ENCODE data around the gene MAML3. TPM values are rescaled to one million over a fixed set of nuclear protein-coding genes. Genes with fewer than 3 reads are reported as not detected.

Gene MAML3
- total RNA-seq, 1 donor from 2014 or later = 2.7 TPM

DNA sequence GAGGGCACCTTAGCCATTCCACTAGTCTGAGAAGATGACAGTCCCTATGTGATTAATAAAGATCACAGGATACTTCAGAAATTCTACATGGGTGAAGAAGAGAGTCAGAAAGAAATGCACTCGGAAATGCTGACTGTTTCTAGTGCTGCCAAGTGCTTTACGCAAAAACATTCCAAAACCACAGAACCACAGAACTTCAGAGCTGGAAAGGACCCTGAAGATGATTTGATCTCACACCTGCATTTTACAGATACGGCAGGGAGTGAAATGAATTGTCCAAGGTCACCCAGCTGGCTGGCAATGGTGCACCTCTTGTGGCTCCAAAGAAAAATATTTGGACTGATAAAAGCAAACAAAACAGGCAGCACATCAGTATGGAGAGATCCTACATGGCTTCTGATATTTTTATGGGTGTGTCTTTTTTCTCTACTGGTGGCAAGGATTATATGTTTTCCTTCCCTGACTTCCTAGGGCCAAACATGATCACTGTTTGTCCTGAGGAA lies 115.9 kb downstream of the MAML3 start:
- peak; percentile 34 for DNase-seq (ENCODE audit: low read depth)
- no peaks in the 10 kb centered on the region for H3K36me3 ChIP-seq (ENCODE audit: control insufficient read depth, insufficient read depth, low read length)
- H3K4me3 ChIP-seq (ENCODE audit: low read depth, low read length) = no peak overlapping the region
- TF ChIP-seq, protein P1, sequence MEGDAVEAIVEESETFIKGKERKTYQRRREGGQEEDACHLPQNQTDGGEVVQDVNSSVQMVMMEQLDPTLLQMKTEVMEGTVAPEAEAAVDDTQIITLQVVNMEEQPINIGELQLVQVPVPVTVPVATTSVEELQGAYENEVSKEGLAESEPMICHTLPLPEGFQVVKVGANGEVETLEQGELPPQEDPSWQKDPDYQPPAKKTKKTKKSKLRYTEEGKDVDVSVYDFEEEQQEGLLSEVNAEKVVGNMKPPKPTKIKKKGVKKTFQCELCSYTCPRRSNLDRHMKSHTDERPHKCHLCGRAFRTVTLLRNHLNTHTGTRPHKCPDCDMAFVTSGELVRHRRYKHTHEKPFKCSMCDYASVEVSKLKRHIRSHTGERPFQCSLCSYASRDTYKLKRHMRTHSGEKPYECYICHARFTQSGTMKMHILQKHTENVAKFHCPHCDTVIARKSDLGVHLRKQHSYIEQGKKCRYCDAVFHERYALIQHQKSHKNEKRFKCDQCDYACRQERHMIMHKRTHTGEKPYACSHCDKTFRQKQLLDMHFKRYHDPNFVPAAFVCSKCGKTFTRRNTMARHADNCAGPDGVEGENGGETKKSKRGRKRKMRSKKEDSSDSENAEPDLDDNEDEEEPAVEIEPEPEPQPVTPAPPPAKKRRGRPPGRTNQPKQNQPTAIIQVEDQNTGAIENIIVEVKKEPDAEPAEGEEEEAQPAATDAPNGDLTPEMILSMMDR (IDR thresholded peaks at IDR 0.05; ENCODE audit: insufficient read depth, low read length, poor library complexity, severe bottlenecking) = no peak
- H3K27me3 ChIP-seq (ENCODE audit: control insufficient read depth, insufficient read depth, low read length) = no peaks in the 10 kb centered on the region

DNA sequence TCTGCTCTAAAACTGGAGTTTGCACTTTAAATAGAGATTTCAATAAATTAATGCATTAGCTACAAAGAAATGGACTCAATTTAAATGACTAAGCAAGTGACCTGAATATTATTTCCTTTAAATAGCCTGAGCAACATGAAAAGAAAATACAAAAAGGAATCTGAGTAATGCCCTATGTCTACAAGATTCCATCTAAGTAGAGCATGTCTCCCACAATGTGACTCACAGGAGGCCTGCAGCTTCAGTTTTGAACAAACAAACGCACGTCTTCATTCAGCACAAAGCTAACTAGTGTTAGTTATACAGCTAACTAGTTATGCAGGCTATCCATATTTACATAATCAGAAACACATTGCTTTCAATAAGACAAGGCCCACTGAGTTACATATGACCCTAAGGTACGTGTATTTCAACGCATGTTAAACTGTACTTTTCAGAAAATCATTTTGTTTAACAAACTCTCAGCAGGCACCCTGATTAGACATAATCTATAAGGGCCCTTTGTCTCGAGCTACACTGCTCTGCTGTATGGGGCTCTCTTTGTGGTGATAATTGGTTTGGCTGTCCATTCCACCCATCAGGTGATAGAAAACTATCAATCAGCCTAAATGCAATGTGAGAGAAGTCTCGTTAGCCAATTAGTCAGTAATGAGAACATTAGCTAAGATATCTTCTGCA lies 116.5 kb downstream of the MAML3 start:
- TF ChIP-seq, protein P1 (IDR thresholded peaks at IDR 0.05; ENCODE audit: insufficient read depth, low read length, poor library complexity, severe bottlenecking) = no peak
- H3K4me3 ChIP-seq (ENCODE audit: low read depth, low read length) = no peak overlapping the region
- H3K36me3 ChIP-seq (ENCODE audit: control insufficient read depth, insufficient read depth, low read length) = no peaks in the 10 kb centered on the region
- no peaks in the 10 kb centered on the region for H3K27me3 ChIP-seq (ENCODE audit: control insufficient read depth, insufficient read depth, low read length)
- peak; percentile 85 for DNase-seq (ENCODE audit: low read depth)

DNA sequence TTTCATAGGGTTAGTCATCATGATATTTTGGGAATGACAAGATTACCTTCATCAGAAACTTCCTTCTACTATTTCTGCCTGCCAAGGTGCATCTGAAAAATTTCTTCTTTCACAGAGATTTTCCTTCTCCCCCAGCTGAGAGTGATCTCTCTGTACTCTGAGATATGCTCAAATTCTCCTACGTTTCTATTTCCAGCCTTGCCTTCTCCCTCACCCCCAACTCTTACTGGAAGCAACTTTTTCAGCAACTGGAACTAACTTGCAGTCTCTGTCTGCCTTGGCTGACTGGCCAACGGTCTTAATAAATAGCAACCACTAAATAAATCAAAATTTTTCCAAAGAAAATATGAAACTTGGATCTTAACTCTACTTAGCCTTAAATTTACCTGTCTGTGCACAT lies 122.3 kb downstream of the MAML3 start:
- no peaks in the 10 kb centered on the region for H3K27me3 ChIP-seq (ENCODE audit: control insufficient read depth, insufficient read depth, low read length)
- TF ChIP-seq, protein P1 (IDR thresholded peaks at IDR 0.05; ENCODE audit: insufficient read depth, low read length, poor library complexity, severe bottlenecking) = no peak
- no peak for DNase-seq (ENCODE audit: low read depth)

DNA sequence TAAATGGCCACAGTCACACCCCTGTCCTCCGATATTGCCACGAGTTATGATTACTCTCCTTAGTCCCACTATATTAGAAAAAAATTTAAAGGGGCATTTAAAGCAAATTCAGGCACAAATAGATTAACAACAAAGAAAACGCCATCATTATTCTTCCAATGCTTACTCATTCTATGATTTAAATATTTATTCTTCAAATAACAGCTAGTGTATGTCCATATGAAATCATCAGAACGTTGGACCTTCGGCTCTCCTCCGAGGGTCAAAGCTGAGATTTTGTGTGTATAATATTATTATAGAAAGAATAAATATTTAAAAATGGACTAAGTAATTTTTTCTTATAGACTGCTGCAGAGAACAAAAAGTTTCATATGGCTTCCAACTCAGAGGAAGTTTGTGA lies 122.9 kb downstream of the MAML3 start:
- TF ChIP-seq, protein P1 (IDR thresholded peaks at IDR 0.05; ENCODE audit: insufficient read depth, low read length, poor library complexity, severe bottlenecking) = no peak
- no peaks in the 10 kb centered on the region for H3K27me3 ChIP-seq (ENCODE audit: control insufficient read depth, insufficient read depth, low read length)
- no peaks in the 10 kb centered on the region for H3K36me3 ChIP-seq (ENCODE audit: control insufficient read depth, insufficient read depth, low read length)
- no peak overlapping the region for H3K4me3 ChIP-seq (ENCODE audit: low read depth, low read length)
- DNase-seq (ENCODE audit: low read depth) = no peak

More for the DNA sequence above, 122.3 kb downstream of the MAML3 start:
- no peak overlapping the region for H3K4me3 ChIP-seq (ENCODE audit: low read depth, low read length)
- H3K36me3 ChIP-seq (ENCODE audit: control insufficient read depth, insufficient read depth, low read length) = no peaks in the 10 kb centered on the region

DNA sequence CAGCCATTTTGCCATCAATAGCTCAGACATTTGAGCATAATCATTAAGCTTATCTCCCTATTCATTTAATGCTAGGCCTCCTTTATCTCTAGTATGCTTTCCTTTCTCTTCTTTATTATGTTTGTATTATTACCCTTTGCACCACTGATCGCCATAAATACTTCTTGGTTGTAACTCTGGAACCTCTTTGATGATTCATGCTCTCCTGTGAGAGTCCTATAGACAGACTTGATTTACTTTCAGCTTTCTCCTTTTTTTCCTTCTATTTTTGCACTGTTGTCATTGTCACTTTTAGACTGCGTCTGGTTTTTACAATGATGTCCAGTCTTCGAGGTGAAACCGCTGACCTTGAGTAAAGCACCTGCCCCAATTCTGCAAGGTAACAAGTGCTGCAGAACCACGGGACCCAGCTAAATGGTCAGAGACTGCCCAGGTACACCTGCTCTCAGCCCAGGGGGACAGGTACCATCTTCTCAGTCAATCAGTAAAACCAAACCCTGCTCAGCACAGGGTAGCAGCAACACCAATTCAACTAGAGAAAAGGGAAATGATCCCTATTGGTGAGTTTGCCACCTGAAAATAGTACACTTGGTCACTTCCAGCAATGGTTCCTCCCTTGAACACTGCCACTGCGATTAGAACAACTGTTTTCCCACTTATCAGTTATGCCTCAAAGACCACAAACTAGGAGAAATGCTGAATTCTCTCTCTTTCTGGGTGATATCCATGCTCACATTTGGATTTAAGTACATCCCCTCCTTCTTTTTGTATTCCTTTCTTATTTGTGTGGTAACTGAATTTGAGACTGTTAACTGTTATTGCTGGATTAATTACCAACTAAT lies 125.1 kb downstream of the MAML3 start:
- Histone ChIP-seq H3K27me3 (ENCODE audit: control insufficient read depth, insufficient read depth, low read length) (no peaks in the 10 kb centered on the region), H3K36me3 (ENCODE audit: control insufficient read depth, insufficient read depth, low read length) (no peaks in the 10 kb centered on the region), H3K4me3 (ENCODE audit: low read depth, low read length) (no peak overlapping the region)
- TF ChIP-seq, protein P1 (IDR thresholded peaks at IDR 0.05; ENCODE audit: insufficient read depth, low read length, poor library complexity, severe bottlenecking) = no peak
- no peak for DNase-seq (ENCODE audit: low read depth)

Measured in kidney epithelial cell (primary cell).